Activated T-helper 9 cell treated with anti-CD3 and anti-CD28 coated beads, Interleukin-2, amount 50 U/mL, for 16 hours (primary cell): ENCODE measurements around the gene CORO2A.

Experiments used
- DNase-seq: peaks from one replicate; pipeline ENCODE4 v3.0.0-alpha.2; 2020; ENCODE audit warnings: low read depth

Gene CORO2A, protein sequence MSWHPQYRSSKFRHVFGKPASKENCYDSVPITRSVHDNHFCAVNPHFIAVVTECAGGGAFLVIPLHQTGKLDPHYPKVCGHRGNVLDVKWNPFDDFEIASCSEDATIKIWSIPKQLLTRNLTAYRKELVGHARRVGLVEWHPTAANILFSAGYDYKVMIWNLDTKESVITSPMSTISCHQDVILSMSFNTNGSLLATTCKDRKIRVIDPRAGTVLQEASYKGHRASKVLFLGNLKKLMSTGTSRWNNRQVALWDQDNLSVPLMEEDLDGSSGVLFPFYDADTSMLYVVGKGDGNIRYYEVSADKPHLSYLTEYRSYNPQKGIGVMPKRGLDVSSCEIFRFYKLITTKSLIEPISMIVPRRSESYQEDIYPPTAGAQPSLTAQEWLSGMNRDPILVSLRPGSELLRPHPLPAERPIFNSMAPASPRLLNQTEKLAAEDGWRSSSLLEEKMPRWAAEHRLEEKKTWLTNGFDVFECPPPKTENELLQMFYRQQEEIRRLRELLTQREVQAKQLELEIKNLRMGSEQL

DNA sequence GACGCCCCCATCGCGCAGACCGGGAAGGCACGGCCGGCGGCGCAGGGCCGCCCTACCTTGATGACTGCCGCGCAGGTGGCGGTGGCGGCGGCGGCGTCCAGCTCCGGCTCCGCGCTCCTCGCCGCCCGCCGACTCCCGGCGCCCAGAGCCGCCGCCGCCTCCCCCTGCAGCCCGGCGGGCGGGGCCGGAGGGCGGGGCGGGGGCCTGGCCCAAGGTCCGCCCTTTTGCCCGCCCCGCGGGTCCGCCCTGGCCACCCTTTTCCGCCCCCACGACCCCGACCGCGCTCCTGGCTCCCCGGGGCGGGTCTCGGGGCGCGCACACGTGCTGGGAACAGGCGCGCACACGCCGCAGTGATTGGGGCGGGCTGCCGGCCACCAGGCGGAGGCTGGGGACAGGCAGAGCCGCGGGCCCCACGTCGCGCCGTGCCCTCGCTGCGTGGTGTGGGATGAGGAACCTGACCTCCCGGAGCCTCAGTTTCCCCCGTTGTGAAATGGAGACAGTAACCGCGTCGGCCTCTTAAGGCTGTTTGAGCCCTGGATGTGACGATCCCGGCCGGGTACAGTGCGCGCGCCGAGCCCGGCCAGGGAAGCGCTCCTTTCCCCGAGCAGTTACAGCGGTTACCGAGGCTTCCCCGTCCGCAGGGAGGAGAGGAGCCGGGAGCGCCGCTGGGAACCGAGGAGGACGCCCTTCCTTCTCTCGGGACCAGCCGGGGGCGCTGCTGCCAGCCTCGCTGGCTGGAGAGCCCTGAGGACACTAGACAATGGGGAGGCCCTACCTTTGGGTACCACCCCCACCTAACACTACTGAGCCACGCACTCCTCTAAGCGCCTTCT, at the start of gene CORO2A:
Gene CORO2A (minus strand): TSS at position 135 of the 833 bp plus-strand sequence. CDS start 34,977 bp downstream, outside the sequence.
- DNase-seq: peak; percentile 64

DNA sequence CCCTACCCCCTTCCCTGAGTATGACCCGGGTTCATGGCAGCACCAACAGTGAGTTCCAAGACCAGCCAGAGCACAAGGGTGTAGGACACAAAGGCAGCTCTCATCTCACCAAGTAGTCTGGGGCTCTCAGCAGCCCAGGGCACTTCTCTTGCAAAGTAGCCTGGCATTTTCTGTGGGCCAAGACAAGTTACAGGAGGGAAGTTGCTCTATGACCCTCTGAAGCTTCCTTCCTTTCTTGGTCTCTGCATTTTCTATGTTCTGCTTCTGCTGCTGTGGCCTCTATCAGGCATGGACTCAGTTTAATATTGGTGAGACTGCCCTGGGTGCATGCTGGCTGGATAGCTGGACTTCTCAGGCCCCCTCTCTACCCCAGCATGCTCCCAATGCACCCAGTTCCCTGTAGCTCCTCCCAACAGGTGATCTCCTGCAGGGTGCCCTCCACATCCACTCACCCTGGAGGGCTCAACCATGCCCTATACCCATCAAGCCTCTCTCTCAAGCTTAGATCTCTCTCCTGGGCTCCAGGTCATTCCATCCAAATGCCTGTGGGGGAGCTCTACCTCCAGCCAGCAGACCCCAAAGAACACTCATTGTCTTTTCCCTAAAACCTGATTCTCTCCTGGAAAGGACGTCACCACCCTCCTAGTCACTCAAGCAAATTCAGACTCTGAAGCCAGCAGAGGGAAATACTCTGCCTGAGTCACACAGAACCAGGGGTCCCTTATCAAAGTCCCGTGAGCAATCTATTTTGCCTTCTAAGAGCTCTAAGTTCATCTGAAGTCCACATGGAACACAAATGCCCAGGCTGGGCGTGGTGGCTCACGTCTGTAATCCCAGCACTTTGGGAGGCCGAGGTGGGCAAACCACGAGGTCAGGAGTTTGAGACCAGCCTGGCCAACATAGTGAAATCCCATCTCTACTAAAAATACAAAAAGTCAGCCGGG, 49.2 kb upstream of the CORO2A start:
- DNase-seq: no peak

DNA sequence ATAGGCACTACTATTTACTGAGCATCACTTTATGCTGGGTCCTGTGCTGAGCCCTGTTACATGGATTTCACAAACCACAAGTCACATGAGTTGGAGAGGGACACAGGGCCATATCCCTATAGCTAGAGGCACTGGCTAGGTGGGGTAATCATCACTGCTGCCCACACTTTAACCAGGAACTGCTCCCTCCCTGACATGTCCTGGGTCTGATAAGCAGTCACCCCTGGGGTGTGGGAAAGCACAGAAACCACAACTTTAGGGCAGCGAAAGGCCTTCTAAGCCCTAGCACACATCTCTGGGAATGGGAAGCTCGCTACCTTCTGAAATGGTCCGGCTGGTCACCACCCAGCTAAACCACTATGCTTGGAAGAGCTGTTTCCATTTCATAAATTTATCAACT, 48.0 kb upstream of the CORO2A start:
- no peak for DNase-seq

DNA sequence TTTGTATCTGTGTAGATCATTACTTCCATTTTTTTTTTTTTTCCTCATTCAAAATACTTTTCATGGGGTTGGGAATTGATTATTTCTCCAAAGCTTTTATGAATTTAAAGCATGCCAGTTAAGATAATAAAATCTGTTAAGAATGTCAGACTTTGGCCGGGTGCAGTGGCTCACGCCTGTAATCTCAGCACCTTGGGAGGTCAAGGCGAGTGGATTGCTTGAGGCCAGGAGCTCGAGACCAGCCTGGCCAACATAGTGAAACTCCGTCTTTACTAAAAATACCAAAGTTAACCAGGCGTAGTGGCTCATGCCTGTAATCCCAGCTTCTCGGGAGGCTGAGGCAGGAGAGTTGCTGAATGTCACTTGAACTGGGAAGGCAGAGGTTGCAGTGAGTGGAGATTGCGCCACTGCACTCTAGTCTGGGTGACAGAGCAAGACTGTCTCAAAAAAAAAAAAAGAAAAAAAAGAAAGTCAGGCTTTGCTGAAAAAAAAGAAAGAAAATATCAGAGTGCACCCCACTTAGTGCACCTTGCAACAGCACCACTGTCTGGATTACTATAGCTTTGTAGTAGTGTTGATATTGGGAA, 44.6 kb upstream of the CORO2A start:
- DNase-seq: no peak

DNA sequence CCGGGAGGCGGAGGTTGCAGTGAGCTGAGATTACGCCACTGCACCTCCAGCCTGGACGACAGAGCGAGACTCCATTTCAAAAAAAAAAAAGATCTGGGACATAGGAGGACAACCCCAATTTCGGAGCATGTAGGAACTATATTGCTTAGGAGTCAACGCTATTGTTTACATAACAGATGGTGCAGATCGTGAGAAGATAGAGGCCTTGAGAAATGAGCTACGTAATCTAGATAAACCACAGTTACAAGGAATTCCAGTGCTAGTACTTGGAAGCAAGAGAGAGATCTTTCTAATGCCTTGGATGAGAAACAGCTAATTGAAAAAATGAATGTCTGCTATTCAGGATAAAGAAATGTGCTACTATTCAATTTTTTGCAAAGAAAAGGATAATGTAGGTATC, 42.7 kb upstream of the CORO2A start:
- no peak for DNase-seq

DNA sequence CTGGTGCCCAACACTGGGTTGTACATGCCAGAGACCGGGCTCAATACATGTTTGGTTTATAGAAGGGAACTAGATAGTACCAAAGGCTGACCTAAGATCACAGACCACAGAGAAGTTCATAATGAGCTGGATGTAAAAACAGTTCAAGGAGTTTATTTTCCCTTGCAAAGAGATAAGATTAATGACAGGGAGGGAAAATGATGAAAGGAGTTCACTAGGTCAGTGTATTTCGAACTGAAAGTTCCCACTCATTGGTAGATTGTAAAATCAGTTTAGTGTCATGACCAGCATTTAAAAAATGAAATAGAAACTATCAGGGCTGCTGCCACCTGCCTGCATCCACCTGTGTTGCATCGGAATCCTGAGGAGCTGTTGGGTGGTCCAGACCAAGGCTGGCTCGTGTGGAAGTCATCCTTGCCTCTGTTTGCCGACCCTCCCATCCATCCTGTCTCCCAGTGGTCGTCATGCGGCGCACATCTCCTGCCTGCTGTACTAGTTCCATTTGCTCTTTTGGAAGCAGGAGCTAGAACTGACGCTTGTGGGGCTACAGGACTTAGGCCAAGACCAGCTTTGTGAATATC, 41.9 kb upstream of the CORO2A start:
- no peak for DNase-seq

DNA sequence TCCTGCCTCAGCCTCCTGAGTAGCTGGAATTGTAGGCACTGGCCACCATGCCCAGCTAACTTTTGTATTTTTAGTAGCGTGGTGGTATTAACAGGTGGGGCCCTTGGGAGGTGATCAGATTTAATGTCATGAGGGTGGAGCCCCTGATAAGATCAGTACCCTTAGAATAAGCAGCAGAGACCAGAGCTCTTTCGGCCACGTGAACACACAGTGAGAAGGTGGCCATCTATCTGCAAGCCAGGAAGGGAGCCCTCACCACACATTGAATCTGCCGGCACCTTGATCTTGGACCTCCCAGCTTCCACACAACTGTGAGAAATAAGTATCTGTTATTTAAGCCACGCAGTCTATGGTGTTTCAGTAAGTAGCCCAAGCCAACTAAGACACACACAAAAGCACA, 40.5 kb upstream of the CORO2A start:
- DNase-seq: no peak

DNA sequence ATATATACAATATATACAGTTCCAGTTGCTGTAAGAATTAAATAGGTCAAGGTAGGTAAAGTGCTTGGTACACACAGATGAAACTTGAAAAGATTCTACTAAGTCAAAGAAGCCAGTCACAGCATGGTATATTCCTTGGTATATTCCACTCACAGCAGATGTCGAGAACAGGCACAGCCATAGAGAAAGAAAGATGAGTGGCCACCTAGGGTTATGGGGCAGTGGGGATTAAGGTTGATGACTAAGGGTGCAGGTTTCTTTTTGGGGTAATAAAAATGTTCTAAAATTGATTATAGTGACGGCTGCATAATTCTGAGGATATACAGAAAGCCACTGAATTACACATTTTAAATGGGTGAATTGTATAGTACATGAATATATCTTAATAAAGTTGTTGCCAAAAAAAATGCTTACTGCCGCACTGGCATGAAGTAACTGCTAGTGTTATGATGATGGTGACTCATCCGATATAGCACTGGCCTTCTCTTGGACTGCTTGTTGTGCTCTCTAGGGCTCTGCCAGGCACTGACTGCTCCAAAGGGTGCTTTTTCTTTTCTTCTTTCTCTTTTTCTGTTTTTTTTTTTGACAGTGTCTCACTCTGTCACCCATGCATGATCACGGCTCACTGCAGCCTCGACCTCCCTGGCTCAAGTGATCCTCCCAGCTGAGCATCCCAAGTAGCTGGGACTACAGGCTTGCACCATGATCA, 39.5 kb upstream of the CORO2A start:
- DNase-seq: no peak

DNA sequence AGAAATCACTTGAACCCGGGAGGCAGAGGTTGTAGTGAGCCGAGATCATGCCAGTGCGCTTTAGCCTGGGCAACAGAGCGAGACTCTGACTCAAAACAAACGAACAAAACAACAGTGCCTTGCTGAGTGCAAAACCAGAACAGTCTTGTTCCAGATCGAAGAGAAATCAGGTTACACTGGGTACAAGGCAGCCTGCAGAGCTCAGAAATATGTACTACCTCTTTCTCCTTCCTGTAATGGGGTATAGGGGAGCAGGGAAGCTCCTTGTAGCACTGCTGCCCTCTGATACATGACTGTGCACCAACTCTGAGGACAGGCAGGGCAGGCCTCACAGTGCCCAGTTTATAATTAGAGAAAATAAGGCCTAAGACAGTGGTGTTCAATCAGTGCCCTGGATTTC, 38.4 kb upstream of the CORO2A start:
- DNase-seq: no peak

DNA sequence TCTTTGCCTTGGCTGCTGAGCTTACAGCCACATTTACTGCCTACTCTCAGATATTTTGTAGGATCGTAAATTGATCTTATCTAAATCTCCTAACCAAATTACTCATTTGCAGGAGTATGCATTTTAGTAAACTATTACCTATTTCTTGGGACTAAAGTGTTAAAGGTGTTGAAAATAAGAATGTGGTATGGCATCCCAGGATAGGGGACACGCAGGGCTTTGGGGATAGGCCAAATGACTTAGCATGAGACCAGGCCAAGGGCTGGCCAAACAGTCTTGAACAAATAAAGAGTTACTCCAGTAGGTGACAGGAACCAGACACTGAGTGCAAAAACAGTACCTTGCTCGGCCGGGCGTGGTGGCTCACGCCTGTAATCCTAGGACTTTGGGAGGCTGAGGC, 37.9 kb upstream of the CORO2A start:
- no peak for DNase-seq

DNA sequence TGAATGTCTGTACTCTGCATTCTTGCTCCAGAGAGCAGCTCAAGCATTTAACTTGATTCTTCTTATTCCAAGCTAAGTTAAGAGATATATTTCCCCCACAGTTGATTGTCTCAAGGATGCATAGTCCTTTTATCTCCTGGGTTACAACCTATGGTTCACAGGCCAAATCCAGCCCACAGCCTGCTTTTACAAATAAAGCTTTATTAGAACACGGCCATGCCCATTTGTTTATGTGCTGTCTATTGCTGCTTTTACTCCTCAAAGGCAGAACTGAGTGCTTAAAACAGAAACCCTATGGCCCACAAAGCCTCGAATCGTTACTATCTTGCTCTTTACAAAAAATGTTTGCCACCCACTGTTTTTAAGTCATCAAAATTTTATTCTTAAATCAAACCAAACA, 37.2 kb upstream of the CORO2A start:
- DNase-seq: no peak

DNA sequence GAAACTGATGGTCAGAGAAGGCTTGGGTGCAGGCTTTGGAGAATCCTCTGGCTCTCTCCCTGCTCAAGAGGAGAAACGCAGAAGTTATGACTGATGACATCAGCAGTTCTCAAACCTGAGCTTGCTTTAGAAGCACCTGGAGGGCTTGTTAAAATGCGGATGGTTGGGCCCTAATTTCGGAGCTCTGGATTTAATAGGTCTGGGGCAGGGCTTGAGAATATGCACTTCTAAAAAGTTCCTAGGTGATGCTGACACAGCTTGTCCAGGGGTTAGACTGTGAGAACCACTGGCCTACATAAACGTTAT, 36.6 kb upstream of the CORO2A start:
- DNase-seq: no peak

DNA sequence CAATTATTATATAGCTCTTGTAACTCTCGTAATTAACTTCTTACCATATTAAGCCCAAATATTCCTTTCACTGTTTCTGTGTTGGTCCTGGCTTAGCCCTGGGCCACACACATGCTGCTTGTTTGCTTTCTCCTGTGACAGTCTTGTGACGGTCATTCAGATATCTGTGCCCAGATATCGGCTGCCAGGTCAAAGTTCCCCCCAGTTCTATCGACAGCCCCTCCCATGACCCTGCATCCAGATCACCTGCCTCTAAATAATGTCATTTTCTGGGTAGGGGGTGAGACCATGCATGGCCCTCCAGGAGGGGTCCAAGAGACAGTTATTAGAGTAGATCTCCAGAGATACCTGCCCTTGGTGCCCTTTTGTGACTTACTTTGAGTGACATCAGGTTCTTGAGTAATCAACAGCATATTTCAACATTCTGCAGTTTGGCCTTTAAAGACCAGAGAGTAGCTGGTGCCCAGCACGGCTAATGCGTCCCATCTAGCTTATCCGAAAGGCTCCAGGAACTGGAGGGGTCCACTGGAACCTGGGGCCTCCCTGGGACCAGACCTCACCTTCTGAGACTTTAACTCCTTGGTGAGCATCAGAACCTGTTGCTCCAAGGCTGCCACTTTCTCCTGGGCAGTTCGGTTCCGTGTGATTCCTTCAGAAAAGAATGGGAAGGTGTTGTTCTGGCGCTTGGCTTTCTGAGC, 36.1 kb upstream of the CORO2A start:
- DNase-seq: no peak

DNA sequence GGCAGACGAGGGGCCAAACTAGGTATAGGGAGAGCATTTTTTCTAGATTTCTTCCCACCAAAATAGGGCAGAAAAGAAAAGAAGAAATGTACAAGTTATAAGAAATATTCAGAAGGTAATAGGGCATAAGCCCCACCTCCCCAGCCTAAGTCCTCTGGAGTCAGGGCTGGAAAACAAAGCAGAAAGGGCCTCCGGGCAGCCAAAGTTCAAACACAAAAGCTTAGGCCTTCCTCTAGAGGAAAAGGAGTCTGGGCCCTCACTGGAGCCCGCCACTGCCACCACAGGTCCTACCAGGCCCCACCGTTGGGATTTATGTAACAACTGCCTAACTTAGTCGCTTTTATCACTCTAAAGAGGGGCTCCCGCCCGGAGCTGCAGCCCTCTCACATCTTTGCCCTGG, 35.4 kb upstream of the CORO2A start:
- DNase-seq: no peak

DNA sequence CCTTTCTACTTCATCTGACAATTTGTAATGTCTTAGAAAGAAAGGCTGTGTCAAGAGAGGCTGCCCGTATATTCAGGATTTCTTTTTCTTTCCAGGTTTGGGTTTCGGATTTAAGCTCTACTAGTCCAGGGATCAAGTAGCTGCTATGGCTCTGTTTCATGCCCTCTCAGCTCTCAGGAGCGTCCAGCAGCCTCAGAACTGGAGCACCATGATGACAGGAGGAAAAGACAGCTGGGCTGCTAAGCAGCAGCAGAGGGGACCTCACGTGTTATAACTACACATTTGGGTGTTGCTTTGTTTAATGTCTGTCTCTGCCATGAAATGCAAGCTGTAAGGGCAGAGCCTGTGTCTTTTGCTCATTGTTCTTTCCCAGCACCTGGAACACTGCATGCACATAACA, 34.5 kb upstream of the CORO2A start:
- no peak for DNase-seq

DNA sequence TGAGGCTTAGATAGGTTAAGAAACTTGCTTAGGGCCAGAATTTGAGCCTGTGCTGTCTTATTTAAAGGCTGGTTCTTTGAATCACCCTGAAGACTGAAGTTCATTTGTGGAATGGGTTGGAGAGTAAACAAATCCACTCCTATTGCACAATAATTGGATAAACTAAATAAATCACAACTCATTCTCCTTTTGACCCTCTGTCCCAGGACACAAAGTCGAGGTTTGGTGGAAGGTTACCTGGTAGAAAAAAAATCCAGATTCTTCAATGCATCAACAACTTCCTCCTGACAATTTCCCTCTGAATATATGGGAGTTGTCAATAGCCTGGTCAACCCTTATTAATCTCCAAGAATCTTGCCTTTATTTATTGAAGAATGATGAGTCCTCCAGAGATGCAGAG, 34.1 kb upstream of the CORO2A start:
- no peak for DNase-seq

DNA sequence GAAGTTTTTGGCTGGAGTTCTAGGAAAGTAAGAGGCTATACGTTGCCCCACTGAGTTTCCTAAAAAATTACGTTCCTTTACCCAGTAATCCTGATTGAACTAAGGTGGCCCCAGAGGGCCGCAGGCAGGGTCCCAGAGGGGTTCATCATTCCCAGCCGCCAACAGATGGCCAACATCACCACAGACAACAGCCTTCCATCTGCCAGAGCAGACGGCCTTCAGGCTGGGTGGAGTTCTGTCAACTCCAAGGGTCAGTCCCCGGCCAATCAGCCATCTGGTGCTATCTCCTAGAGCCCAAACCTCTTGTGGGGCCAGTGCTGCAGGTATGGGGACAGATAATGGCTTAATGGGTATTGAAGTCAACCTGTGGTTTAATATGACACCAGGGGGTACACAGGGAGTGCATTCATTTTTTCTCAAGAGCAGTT, 32.6 kb upstream of the CORO2A start:
- no peak for DNase-seq

DNA sequence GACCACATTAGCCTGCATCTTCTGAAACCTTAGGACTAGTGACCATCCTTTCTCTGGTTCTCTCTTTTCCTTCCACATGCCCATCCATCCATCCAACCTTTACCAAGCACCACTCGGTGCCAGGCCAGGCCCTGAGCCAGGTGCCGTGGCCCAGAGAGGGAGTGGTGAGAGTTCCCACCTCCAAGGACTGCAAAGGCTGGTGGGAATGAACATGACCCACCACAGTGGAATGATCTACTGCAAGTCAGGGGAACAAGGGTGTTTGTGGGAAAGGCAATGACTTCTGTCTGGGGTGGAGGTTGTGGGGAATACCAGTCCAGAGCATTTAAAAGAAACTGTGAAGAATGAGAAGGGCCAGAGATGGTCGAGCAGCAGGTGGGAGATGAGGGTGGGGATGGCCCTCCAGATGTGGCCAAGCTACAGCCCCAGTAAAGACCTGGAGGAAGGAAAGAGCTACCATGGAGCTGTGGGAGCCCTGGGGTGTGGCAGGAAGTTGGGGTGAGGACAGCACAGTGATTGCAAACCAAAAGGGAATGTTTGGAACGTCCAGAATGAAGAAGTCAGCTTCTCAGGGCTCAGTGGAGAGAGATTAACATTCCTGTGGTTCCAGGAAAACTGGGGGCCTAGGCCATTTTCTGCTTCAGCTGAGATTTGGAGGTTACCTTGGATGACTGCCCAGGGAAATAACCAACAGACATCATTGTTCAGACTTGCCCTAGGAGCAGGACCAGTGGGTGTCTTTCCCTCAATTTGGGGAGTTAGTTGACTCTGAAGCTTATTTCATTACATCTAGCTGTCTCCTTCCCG, 30.7 kb upstream of the CORO2A start:
- no peak for DNase-seq

DNA sequence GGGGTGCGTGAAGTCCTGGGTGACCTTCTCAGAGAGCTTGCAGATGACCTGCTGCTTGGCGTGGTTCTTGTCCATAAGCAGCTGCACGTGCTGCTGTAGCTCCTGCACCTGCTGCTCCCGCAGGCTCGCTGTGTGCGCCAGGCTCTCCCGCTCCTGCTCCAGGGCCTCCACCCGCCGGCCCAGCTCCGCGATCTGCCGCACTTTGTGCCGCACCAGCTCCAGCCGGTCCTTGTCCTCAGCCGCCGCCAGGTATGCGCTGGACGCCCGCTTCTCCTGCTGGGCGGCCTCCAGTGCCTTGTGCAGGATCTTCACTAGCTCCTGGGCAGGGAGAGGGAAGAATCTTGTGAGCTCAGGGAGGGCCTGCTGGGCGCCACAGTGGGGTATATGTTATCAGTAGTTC, 28.5 kb upstream of the CORO2A start:
- DNase-seq: no peak
